GM21381 (cell line): ENCODE data around the gene NELL2.
"Not testable (repeated sequence)": the region's sequence is repeated elsewhere in the genome, so short reads cannot be mapped to it uniquely, and the experiment has no call there.

Experiments used
- ATAC-seq: cut with Tn5 transposase; IDR thresholded peaks from one replicate; pipeline ENCODE4 v1.9.1; 2021; ENCODE audit warnings: mild to moderate bottlenecking, moderate library complexity; ENCODE audit not compliant: unreplicated experiment

The NELL2 gene

GRCh38 chr12:44703182-44703910, 172.8 kb downstream of the NELL2 start:
- ATAC-seq: no peak

DNA sequence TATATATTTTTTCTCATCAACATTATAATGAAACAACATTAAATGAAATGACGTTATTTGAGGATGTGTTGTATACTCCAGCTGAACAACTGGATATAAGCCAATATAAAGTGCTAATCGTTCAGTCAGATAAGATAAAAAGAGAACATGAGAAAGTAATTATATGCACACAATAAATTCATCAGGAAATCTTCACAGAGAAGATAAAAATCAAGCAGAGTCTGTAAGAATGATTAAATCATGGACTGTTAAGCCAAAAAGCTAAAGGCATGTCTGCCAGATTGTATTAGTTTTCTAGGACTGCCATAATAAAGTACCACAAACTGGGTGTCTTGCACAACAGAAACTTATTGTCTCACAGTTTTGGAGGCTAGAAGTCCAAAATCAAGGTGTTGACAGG, 178.6 kb downstream of the NELL2 start:
- ATAC-seq: no peak

DNA sequence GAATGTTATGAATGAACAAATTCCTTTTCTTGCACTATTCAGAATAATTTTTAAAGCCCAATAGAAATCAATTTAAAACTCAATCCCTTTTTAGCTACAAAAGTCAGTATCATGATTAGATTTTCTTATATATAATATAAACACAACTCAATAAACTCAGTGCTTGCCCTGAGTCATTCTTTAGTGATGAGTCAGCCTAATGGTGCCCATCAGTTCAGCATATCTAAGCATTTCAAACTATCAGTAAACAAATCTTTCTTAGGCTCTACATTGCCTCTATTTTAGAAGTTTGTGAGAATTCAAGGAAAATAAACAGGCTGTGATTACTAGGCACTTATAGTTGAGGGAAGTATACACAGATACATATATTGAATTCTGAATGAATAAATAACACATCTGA, 179.6 kb downstream of the NELL2 start:
- no peak for ATAC-seq

DNA sequence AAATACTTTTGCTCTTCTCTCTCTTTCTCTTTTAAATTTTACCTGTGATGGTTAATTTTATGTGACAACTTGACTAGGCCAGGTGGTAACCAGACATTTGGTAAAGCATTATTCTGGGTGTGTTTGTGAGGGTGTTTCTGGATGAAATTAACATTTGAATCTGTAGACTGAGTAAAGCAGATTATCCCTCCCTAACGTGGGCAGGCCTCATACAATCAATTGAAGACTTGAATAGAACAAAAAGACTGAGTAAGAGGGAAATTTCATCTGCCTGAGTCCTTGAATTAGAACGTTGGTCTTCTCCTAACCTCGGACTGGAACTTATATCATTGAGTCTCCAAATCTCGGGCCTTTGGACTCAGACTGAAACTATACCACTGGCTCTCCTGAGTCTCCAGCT, 182.1 kb downstream of the NELL2 start:
- no peak for ATAC-seq

GRCh38 chr12:44689587-44689986, 186.5 kb downstream of the NELL2 start:
- no peak for ATAC-seq

- not testable (repeated sequence) for ATAC-seq
These were observed 189.2 kb downstream of the NELL2 start for GRCh38 chr12:44686821-44687432.

GRCh38 chr12:44677724-44678123, 198.4 kb downstream of the NELL2 start:
- ATAC-seq: no peak

- no peak for ATAC-seq
These were observed 201.2 kb downstream of the NELL2 start for GRCh38 chr12:44674875-44675274.

DNA sequence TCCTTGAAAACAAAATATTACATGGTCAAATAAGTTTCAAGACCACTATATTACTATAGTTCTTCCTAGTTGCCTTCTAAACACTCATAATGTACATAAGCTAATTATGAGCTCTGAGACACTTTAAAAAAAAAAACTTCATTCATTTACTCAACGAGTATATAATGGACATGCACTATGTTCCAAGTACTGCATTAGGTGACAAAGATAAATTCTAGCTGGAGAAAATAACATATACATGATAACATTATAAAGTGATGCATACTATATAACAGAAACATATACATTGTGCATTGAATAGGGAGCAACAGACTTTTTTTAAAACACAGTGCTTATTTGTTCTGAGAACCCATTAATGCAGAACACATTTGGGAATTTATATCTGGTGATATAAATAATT, 202.3 kb downstream of the NELL2 start:
- ATAC-seq: no peak

DNA sequence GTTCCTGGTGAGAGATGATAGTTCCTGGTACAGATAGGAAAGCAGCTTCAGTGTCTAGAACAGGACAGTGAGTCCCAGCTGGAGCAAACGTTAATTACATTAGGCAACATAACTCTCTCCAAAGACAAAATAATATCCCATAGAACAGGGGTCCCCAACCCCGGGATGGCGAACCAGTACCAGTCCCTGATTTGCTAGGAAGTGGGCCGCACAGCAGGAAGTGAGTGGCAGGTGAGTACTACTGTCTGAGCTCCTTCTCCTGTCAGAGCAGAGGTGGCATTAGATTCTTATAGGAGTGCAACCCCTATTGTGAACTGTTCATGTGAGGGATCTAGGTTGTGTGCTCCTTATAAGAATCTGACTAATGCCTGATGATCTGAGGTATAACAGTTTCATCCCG, 204.1 kb downstream of the NELL2 start:
- ATAC-seq: no peak

- no peak for ATAC-seq
These were observed 207.7 kb downstream of the NELL2 start for GRCh38 chr12:44668443-44668842.

GRCh38 chr12:44667461-44667860, 208.7 kb downstream of the NELL2 start:
- no peak for ATAC-seq

DNA sequence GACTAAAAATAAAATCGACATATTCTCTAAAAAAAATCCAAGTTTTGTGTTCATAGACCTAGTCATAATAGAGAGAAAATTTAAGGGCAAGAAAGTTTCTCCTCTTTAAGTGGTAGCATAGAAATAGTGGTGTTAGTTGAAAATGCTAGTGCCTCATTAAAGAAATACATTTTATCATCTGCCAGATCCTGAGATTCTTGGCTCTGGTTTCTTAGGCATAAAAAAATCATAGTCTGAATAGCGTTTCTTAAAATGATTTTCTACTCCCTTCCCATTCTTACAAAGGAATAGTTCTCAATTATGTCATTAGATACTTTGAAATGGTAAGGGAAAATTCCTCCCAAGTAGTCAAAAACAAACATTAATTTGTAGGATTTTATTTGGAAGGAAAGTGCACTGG, 212.8 kb downstream of the NELL2 start:
- ATAC-seq: no peak

- ATAC-seq: no peak
These were observed 220.3 kb downstream of the NELL2 start for GRCh38 chr12:44655846-44656245.

DNA sequence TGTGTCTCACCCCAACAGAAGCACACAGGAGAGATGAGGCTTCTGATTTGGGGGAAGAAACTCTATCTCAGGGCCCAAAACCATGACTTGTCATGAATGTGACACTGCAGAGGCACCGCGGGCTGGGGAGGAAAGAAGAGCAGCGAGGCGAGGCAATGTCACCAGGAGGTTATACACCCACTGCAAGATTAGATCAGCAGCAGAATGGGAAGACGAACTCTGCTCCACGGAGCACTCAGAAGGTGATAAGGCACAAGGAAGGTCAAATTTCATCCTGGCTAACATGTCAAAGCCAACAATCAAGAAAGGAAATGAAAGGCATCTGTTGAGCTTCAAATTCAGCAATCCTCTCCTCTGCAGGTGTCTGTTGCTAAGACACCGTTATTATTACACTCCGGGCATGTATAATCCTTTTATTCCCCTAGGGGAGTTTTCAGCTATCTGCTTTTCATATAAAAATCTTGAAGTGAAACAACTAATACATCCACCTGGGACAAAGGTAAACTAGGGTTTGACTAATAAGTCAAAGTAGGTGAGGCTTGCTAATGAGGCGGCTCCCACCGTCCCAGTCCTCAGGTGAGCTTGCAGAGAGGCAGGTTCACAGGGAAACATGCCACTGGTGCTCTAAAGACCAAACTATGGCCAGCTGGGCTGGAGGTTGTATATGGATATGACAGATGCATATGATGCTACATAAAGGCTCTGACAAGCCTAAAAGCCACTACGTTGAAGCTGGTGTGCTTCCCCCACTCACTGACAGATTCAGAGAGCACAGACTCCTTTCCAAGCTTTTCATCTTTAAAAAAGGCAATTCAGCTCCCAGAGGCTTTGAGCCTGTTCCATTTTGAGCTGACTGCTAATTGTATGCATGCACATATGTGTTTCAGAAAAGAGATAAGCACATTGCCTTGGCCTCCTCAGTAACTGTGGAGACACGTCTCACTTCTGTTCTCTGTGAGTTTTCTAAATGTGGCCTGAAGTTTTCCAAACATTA, 221.2 kb downstream of the NELL2 start:
- ATAC-seq: no peak

DNA sequence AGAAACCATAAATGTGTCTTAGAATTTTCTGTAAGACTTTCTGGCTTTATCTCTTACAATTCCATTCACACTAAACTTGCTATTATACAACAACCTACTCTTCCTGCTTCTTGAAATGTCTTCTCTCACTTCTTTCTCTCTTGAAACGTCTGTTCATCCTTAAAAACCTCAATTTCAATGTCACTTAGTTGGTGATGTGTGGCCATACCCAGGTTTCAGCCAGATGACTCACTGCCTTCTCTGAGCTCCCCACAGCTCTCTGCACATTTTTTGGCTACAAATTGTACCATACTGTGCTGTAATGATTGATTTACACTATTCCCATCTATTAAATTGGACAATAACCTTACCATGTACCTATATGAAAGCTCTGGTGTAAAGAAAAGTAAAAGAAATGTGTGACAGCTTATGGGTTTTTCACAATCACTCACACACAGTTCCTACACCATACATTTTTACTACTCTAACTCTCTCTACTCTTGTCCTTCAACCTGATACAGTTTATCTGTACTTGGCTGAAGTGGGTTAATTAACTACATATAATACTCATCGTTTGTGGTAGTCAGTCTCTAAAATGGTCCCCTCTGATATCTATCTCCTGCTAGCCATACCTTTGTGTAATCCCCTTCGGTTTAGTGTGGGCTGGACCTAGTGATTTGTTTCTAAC, 222.1 kb downstream of the NELL2 start:
- no peak for ATAC-seq

DNA sequence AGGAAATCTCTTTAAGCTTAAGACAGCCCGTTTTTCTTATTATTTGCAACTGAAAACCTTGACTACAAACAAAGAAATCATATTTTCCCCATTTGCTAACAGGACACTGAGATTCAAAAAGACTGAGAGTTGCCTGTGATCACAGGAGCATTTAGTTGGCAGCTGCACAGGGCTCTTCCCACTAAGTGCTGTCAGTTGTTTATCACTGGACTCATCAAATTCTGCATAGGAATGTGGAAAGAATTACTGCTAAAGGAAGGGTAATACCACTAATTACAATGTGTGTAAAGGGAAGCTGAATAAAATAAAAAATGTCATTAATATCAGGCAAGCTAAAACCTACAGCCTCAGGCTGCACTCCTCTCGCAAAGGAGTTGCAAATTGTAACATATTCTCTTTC, 226.4 kb downstream of the NELL2 start:
- no peak for ATAC-seq

- ATAC-seq: no peak
These were observed 228.0 kb downstream of the NELL2 start for GRCh38 chr12:44647917-44648690.

DNA sequence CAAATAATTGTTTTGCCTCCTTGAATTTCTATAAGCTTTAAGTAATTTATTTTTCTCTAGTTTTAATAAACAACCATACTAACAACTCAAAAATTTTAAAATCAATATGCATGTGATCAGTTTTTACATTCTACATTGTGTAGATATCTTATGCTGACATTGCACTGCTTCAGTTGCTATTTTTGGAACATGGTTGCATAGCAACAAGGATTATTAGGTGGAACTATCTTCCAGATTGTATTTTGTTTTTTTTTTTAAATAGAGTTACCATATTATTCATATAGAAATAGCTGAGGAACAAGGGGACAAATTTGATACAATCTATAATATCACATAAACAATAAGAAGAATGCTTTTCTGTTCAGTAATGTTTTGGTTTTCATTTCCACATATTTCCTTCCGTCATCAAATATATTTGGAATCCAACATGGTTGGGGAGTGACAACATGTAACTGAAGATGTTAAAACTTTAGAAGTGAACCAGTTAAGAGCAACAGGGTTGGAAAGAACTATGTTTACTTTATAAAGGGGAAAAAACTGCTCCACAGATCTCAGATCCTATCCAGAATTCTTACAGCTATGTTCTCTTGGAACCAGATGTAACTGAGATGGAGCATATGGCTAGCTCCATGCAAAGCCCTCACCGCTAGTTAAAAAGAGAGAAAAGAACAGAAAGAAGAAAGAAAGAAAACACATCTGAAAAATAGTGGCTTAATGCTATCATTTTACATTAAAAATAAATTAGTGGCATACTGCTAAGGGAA, 235.5 kb downstream of the NELL2 start:
- ATAC-seq: no peak

GRCh38 chr12:44637875-44638274, 238.2 kb downstream of the NELL2 start:
- no peak for ATAC-seq
